HG03378 (cell line): Measurements from ENCODE around the gene CRY1.
A peak's percentile ranks its signal among the peaks of the same experiment; 100 is the strongest.
"Not testable (repeated sequence)": the region's sequence is repeated elsewhere in the genome, so short reads cannot be mapped to it uniquely, and the experiment has no call there.

ENCODE experiments used
- ATAC-seq: cut with Tn5 transposase; IDR thresholded peaks from one replicate; pipeline ENCODE4 v1.9.1; 2021; ENCODE audit warnings: mild to moderate bottlenecking, moderate library complexity; ENCODE audit not compliant: unreplicated experiment

CRY1 gene

DNA sequence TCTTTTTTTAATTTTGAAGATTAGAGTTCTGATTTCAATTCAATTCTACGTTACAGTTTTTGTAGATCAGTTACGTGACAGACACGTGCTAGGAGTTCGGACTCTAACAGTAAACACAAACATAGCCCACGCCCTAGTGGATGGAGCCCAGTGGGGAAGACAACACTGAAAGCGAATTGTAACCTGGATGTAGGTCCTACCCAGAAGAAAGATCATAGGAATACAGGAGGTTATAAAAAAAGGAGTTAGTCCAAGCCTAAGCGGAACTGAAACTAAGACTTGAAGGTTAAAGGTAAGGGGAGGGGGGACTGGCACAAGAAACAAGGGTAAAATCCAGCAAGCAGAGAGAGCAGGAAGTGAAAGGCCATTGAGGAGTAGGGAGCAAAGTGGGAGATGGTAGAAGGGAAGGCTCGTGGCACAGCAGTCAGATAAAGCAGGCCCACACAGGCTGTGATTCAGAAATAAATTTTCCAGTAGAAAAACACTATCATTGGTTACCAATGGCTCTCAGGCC, 15.7 kb upstream of the CRY1 start:
- no peak for ATAC-seq

- not testable (repeated sequence) for ATAC-seq
Measured at GRCh38 chr12:107108366-107108765, 15.0 kb upstream of the CRY1 start.

DNA sequence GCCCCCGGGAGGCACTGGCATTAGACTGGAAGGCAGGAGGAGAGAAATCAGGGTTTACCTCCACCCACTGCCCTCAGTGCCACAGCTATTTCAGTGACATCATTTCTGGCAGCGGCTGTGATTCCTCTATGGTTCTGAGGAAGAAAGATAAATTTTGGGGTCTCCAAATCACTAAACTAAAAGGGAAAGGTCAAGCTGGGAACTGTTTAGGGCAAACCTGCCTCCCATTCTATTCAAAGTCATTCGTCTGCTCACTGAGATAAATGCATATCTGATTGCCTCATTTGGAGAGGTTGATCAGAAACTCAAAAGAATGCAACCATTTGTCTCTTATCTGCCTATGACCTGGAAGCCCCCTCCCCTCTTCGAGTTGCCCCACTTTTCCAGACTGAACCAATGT, 14.0 kb upstream of the CRY1 start:
- ATAC-seq = no peak

GRCh38 chr12:107106241-107107025, 13.1 kb upstream of the CRY1 start:
- ATAC-seq = no peak

- no peak for ATAC-seq
Measured at GRCh38 chr12:107105410-107105703, 12.0 kb upstream of the CRY1 start.

DNA sequence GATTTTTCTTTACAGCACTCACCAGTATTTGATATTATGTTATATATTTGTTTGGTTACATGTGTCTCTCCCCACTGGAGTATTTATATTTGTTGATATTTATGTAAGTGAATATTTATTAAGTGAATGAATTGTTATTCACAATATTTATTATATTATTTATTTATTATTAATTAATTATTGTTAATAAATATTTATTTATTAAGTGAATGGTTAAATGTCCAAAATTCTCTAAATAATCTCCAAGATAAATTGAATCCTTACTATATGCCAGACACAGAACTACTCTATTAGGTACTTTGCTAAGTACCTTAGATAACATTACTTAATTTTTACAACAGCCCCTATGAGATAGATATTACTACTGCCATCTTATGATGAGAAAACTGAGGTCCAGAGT, 10.2 kb upstream of the CRY1 start:
- no peak for ATAC-seq

DNA sequence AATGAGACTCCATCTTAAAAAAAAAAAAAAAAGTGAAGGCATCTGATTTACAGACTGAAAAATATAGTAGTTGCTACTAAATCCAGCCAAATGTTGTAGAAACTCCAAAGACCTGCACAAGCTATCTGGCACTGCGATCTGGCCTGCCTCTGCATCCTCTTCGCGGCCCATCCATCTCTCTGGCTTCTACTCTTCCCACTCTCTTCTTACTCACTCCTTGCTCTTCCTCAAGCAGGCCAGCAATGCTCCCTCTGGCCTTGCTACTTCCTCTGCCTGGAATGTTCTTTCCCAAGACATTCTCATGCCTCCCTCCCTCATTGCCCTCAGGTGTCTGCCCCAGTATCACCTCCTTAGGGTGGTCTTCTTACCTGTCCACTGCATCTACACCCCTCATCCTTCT, 9.7 kb upstream of the CRY1 start:
- ATAC-seq = no peak

DNA sequence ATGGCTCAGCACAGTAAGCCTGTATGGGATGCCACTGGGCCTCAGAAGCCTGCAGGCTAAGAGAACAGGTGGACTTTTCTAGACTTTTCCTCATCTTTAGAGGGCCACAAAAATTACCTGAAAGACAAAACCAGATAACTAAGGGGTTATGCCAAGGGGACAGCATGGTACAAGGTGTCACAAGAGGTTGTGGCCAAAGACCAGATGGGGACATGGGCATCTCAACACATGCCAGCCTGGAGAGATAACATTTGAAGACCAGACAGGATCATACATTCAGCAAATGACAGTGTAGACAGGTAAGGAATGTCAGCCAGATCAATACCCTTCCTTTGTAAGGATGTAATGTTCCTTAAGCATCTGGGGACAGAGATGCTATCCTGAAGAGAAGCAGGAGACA, 8.9 kb upstream of the CRY1 start:
- no peak for ATAC-seq

GRCh38 chr12:107101651-107102050, 8.3 kb upstream of the CRY1 start:
- ATAC-seq = no peak

GRCh38 chr12:107099917-107100316, 6.6 kb upstream of the CRY1 start:
- no peak for ATAC-seq

GRCh38 chr12:107096571-107096970, 3.2 kb upstream of the CRY1 start:
- ATAC-seq = no peak

DNA sequence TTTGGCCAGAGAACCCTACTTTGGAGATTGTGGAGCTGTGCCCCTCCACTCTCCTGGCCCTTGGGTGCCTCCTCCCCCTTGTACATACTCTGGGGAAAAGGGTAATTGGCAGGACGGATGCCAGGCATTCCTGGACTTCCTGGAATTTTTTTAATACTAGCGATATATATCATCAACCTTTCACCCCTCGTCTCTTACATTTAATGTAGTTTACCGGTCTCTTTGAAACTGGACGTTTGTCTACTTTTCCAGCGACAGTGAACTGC, 767 bp upstream of the CRY1 start:
- no peak for ATAC-seq

DNA sequence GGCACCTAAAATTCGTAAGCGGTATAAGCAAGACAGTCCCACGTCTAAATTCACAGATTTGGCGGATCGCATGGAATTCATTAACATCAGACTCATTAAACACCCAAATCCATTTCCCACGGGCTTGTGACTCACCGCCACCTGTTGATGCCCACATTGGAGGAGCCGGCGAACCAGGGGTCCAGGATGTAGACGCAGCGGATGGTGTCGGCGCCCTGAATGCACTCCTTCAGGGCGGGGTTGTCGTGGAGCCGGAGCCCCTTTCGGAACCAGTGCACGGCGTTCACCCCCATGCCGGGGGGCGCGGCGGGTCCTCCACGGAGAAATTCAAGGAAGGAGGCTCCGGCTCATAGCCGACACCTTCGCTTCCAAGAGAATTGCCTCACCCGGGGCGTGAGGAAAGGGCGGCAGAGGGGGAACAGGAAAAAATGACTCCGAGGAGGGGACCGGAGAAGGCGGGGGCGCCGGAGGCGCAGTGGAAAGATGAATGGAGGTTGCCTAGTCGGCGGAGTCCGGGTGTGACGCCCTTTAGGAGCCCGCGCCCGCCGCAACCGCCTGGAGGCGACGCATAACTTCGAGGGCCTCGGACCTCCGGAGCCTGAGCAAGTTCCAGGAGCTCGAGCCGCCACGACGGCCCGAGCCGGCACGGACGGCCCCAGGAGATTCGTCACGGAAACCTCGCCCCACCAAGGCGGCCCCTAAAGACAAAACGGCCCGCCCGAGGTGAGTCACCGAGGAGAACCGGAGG, 506 bp downstream of the CRY1 start:
- peak; percentile 21 for ATAC-seq

DNA sequence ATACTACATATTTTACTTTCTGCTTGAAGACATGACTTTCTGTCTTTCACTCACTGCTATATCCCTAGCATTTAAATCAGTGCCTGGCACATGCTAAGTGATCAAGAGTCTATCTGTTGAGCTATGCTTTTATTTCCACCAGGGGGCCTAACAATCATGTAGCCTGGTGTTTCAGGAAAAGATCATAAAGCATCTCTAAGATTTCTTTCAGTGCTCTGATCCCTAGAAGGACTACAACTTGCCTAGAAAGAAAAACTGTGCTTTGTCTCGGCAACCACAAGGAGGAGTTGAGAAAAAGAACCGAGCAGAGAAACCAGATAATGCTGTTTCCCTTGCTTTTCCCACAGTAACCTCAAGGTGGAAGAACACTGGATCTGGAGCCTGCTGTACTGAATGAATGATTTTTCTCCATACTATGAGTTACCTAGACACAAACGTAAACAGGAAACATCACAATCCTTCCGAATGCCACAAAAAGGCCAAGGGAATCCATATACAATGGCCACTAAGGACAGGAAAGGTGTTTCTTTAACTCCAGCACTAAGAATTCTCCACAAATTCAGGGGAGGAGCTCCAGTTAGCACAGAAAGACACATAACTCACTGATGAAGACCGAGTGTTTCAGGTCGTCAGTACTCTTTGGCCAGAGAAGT, 1.2 kb downstream of the CRY1 start:
- no peak for ATAC-seq

DNA sequence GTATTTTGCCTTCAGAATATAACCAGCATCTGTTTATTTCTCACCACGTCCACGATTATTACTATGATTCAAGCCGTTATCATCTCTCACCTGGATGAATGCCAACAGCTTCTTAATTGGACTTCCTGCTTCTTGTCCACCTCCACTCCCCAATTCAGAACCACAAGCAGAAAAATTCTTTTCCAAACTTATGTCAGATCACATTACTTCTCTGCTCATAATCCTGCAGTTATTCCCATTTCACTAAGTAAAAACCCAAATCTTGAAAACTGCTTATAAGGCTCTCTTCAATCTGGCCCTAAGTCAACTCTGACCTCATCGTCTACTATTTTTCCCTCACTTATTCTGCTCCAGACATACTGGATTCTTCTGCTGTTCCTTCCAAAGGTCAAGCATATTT, 2.0 kb downstream of the CRY1 start:
- ATAC-seq = no peak

DNA sequence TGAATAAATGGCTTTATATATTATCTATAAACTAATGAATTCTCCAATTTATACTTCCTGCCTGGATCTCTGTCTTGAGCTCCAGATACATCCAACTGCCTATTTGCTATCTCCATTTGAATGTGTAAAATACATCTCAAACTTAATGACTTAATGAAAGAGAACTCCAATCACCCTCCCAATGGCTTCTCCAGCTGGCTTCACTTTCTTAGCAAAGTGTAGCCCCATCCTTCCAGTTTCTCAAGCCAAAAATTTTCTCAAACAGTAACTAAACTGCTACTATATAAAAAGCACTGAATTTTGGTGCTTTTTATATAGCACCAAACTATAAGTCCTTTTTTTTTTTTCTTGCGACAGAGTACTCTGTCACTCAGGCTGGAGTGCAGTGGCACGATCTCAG, 2.6 kb downstream of the CRY1 start:
- no peak for ATAC-seq

DNA sequence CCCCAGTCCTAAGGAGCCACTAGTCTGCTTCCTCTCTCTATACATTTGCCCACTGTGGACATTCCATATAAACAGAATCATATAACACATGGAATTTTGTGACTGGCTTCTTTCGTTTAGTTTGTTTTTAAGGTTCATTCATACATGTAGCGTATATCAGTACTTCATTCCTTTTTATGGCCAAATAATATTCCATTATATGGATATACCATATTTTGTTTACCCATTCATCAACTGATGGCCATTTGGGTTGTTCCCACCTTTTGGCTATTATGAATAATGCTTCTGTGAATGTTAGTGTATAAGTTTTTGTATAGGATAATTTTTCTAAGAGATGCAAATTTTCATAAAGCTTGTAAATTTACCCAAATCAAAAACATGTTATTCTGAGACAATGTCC, 4.4 kb downstream of the CRY1 start:
- ATAC-seq = no peak

DNA sequence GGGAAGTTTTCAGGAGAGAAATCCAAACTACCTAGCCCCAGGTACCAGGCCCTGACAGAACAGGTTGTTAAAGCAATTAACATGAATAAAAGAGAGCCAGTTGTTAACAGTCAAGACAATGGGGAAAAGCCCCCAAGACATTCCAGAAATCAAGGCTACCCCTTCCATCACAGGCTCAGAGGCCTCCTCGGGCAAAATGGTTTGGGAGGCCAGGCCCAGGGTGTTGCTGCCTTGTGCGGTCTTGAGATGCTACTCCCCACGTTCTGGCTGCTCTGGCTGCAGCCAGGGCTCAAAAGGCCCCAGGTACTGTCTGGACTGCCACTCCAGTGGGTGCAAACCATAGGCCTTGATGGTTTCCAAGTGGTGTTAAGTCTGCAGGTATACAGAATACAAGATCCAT, 7.0 kb downstream of the CRY1 start:
- ATAC-seq = no peak

- ATAC-seq = no peak
Measured at GRCh38 chr12:107081778-107082177, 11.6 kb downstream of the CRY1 start.

DNA sequence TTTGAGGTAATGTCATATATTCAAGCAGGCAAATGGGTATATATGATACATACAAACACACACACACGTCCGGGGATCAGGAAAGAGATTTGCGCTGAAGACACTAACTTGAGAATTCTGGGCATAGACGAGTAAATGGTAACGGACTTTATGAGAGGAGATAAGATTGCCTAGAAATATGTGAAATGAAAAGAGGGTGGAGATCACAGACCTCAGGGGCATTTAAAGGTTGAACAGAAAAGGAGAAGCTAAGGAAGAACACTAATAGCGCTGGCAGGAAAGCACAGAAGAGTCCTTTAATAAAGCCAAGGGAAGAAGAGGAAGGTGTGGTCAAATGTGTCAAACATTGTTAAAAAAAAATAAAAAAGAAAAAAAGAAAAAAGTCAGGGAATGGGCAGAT, 13.1 kb downstream of the CRY1 start:
- ATAC-seq = no peak

- ATAC-seq = no peak
Measured at GRCh38 chr12:107079172-107080011, 14.0 kb downstream of the CRY1 start.
